HG02938 (cell line): ENCODE measurements around the gene SDF4.
"Not testable (repeated sequence)": the region's sequence is repeated elsewhere in the genome, so short reads cannot be mapped to it uniquely, and the experiment has no call there.

Experiments used
- ATAC-seq: cut with Tn5 transposase; IDR thresholded peaks from one replicate; pipeline ENCODE4 v1.9.1; 2021; ENCODE audit warnings: mild to moderate bottlenecking, moderate library complexity; ENCODE audit not compliant: unreplicated experiment

Gene SDF4

GRCh38 chr1:1199961-1200875 is 31.6 kb downstream of the SDF4 start:
- ATAC-seq, result no peak

DNA sequence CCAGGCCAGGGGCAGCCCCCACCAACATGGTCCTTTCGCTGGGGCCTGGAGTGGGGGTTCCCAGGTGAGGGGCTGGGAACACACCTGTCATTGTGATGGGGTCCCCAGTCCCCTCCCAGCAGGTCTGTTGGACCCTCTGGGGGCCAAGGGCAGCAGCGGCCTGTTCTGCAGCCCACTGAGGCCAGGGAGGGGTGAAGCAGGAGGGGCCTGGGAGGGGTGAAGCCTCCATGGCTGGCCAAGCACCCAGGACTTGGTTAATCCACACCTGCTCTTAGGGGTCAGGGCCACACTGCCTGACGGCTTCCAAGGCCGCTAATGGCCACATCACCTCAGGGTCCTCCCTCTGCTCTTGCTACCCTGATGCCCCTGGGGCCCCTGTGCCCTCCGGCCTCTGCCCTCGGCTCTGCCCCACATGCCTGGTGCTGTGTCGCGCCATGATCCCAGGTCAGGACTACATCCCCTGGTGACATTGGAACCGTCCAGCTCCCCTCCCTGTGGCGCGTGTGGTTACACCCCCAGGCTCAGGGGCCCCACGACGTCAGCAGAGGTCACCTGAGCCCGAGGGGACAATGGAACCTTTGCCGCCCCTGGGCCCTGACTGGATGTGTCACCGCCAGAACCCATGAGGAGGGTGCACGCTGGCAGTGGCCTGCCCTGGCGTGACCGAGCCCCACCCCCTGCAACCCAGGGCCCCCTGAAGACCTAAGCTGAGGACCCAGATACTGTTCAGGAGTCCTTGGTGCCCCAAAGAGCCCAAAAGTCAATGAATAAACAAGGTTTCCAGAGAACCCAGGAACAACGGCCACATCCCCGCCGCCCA is 32.5 kb downstream of the SDF4 start:
- no peak for ATAC-seq

GRCh38 chr1:1198423-1199140 is 33.2 kb downstream of the SDF4 start:
- ATAC-seq, result no peak

DNA sequence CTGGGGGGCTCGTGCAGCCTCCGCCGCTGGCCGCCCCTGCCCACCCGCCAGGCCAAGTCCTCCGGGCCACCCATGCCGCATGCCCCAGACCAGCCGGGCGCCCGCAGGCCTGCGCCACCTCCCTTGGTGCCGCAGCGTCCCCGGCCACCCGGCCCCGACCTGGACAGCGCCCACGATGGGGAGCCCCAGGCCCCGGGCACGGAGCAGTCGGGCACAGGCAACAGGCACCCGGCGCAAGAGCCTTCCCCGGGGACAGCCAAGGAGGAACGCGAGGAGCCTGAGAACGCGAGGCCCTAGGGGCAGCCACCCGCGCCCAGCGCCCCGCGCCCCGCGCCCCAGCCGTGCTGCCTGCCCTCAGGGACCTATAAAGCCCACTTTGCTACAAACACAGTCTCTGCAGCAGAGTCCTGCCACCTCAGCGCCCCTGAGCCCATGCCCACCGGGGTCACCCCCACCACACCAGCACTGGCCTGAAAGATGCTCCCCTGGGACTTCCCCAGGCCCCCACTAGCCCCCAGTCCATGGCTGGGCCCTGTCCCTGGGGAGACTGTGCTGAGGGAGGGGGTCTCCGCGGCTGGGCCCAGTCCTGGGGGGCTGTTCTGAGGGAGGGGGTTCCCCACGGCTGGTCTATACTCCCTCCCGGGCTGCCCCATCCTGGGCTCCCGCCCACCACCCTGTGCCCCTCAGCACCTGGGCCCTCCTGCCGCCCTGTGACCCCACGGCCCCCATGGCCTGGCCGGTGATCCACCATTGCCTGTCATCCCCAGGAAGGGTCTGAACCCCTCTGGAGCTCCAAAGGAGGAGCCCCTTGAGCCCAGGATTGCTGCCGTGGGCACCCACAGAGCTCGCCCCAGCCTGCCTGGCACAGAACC is 34.0 kb downstream of the SDF4 start:
- no peak for ATAC-seq

GRCh38 chr1:1197188-1197500 is 34.7 kb downstream of the SDF4 start:
- no peak for ATAC-seq

DNA sequence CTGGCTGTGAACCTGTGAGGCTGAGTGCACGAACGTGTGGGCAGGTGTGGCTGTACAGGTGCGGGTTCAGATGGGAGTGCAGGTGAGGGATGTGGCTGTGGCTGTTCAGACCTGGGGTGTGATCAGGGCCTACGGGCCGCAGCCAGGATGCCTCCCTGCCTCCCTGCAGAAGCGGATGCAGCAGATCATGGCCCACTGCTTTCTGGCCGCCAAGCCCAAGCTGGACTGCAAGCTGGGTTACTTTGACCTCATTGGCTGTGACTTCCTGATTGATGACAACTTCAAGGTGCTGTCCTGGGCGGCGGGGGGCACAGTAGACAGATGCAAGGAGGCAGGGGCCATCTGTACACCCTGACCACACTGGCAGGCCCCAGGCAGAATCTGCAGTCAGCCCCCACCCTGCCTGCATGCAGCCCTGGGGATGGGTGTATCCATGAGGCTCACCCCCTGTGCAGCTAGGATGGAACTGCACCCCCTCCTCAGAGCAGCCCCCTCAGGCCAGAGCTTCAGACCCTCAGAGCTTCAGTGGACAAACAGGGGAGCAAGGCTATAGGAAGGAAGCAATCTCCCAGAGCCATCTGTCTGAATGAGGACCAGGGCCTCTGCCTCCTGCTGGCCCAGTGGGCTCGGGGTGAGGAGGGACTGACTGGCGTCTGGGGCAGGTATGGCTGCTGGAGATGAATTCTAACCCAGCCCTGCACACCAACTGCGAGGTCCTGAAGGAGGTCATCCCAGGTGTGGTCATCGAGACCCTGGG is 35.2 kb downstream of the SDF4 start:
- no peak for ATAC-seq

DNA sequence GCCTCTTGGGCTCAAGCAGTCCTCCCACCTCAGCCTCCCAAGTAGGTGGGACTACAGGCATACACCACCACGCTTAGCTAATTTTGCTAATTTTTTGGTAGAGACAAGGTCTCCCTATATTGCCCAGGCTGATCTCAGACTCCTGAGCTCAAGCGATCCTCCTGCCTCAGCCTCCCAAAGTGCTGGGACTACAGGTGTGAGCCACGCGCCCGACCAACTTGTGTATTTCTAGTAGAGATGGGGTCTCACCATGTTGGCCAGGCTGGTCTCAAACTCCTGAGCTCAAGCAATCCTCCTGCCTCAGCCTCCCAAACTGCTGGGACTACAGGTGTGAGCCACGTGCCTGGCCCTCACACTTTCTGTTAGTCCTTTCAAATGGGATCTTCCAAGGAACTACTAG is 36.1 kb downstream of the SDF4 start:
- not testable (repeated sequence) for ATAC-seq

DNA sequence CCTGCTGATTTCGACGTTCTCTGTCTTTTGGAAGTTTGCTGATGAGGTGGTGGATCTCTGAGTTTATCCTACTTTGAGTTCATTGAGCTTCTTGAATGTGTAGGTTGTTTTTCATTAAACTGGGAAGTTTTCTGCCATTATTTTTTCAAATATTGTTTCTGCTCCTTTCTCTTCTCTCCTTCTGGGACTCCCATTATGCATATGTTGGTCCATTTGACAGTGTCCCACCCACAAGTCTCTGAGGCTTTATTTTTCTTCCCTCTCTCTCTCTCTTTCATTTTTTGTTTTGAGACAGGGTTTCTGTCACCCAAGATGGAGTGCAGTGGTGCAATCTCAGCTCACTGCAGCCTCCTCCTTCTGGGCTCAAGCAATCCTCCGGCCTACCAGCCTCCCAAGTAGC is 37.1 kb downstream of the SDF4 start:
- ATAC-seq, result no peak

GRCh38 chr1:1191734-1192133 is 40.1 kb downstream of the SDF4 start:
- no peak for ATAC-seq

GRCh38 chr1:1189111-1189510 is 42.7 kb downstream of the SDF4 start:
- no peak for ATAC-seq

GRCh38 chr1:1187938-1188337 is 43.9 kb downstream of the SDF4 start:
- no peak for ATAC-seq

GRCh38 chr1:1185101-1185765 is 46.6 kb downstream of the SDF4 start:
- no peak for ATAC-seq

- ATAC-seq, result no peak
Observed at GRCh38 chr1:1183833-1184775, 47.7 kb downstream of the SDF4 start.

DNA sequence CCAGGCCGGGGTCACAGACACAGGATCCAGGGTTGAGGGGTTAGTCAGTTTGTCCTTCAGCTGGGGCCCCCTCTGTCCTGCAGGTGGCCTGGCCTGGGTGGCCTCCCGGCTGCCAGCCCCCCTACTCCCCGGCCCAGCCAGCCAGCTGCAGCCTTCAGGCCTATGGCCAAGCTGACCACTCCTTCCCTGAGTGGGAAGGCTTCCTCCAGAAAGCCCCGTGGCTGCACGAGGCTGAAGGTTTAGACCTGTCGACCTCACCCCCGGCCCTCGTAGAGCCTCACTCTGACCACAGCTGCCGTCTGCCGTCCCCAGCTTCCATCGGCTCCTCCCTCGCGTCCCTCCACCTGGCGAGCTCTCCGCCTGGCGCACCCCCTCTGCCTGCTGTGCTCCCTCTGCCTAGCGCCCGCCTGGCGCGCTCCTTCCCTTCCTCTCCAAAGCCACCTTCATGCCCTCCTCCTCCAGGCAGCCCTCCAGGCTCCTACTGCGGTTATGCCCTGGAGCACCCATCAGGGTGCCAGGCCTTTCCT is 48.5 kb downstream of the SDF4 start:
- no peak for ATAC-seq

DNA sequence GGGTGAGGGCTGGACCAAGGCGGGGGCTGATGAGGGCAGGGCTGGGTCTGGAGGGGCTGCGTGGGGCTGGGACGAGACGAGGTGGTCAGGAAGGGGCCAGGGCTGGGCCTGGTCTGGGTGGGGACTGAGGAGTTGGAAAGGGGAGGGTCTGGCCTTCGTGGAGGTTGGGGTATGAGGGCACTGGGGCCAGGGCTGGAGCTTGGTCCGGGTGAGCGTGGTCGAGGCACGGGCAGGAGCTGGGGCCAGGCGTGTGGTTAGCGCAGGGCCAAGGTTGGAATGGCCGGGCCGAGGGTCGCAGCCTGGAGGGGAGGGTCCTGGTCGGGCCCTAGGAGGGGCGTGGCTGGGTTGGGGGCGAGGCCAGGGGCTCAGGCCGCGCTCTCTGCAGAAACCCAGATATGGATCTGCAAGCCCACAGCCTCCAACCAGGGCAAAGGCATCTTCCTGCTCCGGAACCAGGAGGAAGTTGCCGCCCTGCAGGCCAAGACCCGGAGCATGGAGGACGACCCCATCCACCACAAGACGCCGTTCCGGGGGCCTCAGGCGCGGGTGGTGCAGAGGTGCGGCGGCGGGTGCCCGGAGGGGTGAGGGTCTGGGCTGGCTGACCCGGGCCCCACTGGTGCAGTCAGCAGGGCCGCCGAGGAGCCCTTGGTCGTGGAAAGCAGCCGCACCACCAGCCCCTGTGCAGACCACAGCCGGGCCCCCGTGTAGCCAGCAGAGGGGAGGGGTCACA is 49.1 kb downstream of the SDF4 start:
- ATAC-seq, result no peak

- ATAC-seq, result no peak
Observed at GRCh38 chr1:1181938-1182410, 49.8 kb downstream of the SDF4 start.
